HG03175 (cell line): ENCODE results near the gene TF.

Experiments used
- ATAC-seq: cut with Tn5 transposase; IDR thresholded peaks from one replicate; pipeline ENCODE4 v1.9.1; 2021; ENCODE audit warnings: mild to moderate bottlenecking, moderate library complexity; ENCODE audit not compliant: unreplicated experiment

The TF gene

DNA sequence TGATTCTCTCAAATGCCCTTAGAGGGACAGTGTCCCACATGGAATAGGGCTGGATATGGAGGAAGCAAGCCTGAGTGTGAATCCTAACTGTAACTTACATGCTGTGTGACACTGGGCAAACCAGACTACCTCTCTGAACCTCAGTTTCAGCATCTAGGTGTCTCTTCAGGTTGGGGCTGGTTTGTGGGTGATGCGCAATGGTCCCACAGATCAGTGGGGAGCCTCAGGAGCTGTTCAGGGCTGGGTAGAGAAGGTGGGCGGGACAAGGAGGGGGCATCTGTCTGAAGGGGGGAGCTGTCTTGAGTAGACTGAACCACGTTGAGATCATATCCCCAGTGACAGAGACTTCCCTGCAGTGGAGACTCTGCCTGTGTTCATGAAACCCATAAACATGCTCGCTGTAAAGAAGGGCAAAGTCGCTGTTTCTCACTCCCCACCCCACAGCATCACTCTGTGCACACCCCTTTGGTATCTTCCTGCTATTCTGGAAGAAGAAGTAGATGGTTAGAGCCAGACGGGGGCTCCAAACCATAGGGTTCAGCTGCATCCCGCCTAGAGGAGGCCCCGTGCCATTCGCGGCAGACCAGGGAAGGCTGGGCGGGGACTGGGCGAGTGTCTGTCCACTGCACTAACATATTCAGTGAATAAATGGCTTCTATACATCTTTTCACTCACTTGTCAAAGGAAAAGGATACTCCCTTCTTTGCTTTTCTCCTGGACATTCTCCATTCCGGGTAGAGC lies 87.9 kb downstream of the TF start:
- ATAC-seq: no peak

DNA sequence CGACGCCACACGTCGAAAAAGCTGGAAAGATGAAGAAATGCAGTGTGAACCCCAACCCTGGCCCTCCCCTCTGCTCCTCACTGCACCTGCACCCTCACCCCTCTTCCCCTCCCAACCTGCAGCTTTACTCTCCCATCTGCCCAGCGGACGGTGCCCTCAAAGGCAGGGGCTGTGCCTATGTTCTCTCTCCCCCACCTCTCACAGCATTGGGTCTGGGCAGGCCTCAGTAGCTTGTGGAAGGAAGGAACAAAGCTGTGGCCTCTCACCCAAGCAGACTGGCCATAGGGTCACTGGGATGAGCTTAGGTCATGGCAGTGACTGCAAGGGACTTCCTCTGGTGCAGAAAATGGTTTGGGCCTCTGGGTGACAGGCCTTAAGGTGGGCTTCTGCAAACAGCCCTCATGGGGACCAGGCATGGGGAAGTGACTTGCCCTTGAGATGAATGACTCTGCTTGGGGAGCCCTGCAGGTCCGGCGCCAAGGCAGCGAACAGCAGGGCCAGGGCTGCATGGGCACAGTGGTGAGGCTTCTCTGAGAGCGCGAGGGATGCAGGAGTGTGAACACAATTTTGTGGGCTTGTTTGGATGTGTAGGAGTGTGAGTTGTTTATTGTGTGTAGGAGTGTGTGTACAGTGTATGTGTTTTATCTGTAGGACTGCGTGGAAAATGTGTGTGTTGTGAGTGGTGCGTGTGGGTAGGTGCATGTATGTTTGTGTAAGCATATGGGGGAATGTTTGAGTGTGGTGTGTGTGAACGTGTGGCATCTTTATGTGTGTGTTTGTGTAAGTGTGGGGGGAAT lies 88.6 kb downstream of the TF start:
- no peak for ATAC-seq

- ATAC-seq: no peak
Observed at GRCh38 chr3:133835418-133835743, 89.2 kb downstream of the TF start.

DNA sequence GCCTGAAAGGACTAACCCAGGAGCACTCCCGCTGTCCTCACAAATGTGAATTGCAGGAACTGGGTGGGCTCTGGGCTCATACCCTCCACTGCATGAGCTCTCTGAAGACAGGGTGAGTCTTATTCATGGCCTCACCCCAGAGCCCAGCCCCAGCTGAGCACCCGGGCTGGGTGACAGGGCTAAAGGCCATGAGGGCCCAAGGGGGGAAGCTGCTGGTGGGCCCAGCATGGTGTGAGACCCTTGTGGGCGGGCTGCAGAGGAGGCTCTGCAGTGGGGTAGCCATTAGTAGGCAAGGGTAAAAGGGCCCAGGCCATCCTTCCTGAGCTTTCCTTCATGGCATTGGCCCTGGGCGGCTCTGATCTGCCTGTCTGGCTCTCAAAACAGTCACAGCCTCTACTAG lies 89.8 kb downstream of the TF start:
- no peak for ATAC-seq

GRCh38 chr3:133836497-133837158 lies 90.4 kb downstream of the TF start:
- no peak for ATAC-seq

DNA sequence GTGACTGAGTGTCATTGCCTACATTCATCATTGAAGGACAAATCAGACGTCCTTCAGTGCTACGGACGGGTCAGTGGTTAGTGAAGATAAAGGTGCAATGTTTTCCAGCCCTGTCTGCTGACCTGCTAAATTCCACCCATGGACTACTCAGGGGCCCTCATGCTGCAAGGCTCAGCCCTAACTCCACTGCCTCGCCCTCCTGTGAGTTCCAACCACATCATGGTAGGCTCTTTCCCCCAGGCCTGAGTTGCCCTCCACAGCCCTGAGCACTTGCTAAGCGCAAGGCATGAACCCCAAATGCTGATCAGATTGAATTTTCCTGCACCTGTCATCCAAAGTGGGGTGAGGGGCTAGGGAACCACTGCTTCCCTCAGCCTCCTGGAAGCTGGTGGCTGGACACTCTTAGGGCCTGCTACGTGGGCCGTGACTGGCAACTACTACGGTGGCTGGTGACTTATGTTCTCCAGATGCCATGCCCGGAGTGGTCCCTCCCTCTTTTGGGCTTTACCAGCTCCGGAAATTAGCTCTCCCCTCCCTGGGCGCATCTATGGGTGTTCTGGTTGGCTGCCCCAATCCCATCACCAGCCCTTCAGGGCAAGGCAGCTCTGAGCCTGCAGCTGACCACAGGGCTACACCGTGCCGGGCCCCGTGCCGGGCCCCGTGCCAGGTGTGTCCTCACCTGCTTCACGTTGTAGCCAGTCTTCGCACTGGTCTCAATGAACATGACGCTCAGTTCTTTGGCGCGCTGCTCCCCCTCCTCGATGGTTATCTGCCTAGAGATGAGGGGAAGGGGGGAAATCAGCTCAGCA lies 91.5 kb downstream of the TF start:
- no peak for ATAC-seq

- no peak for ATAC-seq
Observed at GRCh38 chr3:133838296-133838789, 92.2 kb downstream of the TF start.

GRCh38 chr3:133838916-133839800 lies 93.0 kb downstream of the TF start:
- ATAC-seq: no peak

DNA sequence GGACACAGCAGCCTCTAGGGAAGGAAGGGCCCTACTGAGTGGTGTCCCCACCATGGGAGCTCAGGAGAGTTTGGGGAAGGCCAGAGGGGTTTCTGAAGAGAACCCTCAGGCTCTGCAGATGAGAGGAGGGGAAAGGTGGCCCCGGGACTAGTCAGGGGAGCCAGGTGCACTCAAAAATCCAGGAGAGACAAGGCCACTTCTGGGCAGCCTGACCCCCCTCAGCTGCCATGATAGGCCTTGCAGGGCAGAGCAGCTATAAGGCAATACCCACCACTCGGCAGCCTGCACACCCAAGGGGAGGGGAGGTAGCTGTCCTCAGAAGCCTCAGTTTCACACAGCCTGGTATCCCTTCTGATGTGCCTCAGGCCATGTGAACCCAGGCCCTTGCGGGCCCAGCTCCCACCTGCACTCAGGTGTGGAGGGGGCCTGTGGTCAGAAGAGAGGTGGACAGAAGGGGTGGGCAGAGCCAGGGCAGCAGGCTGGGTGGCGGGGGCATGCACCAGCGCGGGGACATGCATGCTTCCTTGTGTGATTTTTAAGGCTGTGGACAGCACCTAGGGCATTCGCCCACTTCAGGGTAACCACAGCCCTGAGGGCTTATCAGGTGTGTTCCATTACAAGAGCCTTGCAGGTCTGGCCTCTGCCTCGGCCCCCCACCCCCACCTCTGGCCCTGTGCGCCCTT lies 94.0 kb downstream of the TF start:
- no peak for ATAC-seq

DNA sequence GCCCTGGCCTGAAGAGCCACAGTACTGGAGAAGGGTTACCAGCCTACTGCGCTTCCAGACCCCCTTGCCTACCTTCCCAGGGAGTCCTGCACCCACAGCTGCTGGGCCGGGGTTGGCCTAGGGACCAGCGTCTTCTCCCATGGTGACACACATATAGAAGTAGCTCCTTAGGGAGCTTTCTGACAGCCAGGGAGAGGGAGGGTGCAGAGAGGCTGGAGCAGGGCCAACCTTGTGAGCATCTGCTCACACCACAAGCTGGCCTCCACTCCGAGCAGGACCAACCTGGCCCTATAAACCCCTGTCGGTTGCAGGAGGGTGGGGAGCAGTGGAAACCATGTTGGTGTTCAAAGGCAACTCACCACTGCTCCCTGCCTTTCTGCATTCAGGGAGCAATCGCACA lies 94.6 kb downstream of the TF start:
- no peak for ATAC-seq

DNA sequence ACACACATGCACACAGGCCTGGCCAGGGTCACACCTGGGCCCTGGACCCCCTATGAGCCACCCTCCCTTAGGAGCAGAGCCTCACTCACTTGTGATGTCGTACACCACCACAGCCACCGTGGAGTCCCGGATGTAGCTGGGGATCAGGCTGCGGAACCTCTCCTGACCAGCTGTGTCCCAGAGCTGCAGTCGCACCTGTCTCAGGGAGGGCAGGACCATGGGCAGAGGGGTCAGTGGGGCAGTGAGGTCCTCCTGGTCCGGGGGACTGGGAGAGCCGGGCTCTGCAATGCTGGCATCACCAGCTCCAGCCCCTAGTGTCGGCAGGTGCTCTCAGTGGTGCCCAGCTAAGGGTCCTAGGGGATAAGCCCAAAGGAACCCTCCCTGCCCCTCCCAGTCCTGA lies 95.0 kb downstream of the TF start:
- ATAC-seq: no peak

DNA sequence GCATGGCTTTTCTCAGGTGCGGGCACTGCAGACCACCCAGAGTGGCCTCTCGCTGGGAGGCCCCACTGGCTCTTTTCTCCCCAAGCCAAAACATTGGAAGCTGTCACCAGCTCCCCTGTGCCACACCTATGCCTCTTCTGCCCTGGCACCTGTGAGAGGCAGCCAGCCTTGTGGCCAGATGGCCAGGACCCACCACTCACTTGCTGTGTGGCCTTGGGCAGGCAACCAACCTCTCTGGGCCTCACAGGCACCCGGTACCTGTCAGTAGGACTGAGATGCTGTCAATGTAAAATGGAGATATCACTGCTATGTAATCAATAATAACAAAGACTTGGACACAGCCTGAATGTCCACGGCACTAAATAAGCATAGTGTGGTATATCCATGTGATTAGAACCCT lies 96.0 kb downstream of the TF start:
- no peak for ATAC-seq

- ATAC-seq: no peak
Observed at GRCh38 chr3:133843634-133844033, 97.4 kb downstream of the TF start.

DNA sequence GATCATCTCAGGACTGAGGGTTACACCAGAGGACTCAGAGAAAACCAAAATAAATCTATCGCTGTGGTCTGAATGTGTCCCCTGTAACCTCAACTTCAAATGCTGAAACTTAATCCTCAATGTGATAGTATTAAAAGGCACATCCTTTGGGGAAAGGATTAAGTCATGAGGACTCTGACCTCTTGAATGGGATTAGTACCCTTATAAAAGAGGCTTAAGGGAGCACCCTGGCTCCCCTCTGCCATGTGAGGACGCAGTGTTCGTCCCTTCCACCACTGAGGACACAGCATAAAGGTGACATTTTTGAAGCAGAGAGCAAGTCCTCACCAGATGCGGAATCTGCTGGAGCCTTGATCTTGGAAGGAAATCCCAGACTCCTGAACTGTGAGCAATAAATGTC lies 98.9 kb downstream of the TF start:
- ATAC-seq: no peak
